BJ (cell line): ENCODE measurements around the gene ZNF134. TPM values are rescaled to one million over a fixed set of nuclear protein-coding genes. Genes with fewer than 3 reads are reported as not detected.

Experiments
- CTCF ChIA-PET: fragments of 350-600 bp; formaldehyde crosslinking; extraction: SDS; loops from one replicate; lab custom pipeline; 2021; ENCODE audit warnings: antibody characterized with exemption, inconsistent platforms; lab: Yijun Ruan, JAX
- POLR2A ChIA-PET: fragments of 300-600 bp; sonication (Branson Sonifier 250); formaldehyde crosslinking; extraction: SDS; loops from one replicate; lab custom pipeline; 2021; ENCODE audit warnings: antibody characterized with exemption; lab: Charles Lee
- DNase-seq: peaks from one replicate; pipeline ENCODE4 v3.0.0-alpha.2; 2011; ENCODE audit warnings: low read depth
- H3K27me3 ChIP-seq: 2 replicates; pipeline ENCODE4 v1.6.0; 2011; ENCODE audit warnings: low read length; ENCODE audit not compliant: control insufficient read depth, insufficient read depth
- H3K36me3 ChIP-seq: 2 replicates; pipeline ENCODE4 v1.5.1; 2011; ENCODE audit warnings: low read length; ENCODE audit not compliant: control insufficient read depth, insufficient read depth
- H3K4me3 ChIP-seq: 2 replicates; pipeline ENCODE4 v1.5.1; 2011; ENCODE audit warnings: low read depth, mild to moderate bottlenecking, control low read depth, low read length
- polyA minus RNA-seq: library from RNA; depleted of rRNA, polyadenylated mRNA; stranded (reverse); fragments of >200 nt; gene quantifications from 2 replicates; pipeline ENCODE4 v1.2.3, GENCODE V29; 2011; rRNA and poly(A)+ RNA removed
- polyA plus RNA-seq: library from polyadenylated mRNA; depleted of rRNA; stranded (reverse); fragments of >200 nt; gene quantifications from 2 replicates; pipeline ENCODE4 v1.2.3, GENCODE V29; 2011; rRNA removed
- TF ChIP-seq, protein P1 (sequence below): IDR thresholded peaks from 2 replicates; pipeline ENCODE4 v1.5.1; 2011; ENCODE audit warnings: low read depth, mild to moderate bottlenecking, control low read depth, inconsistent platforms, low read length, moderate library complexity; ENCODE audit not compliant: insufficient read depth

Gene ZNF134
- polyA plus RNA-seq = 6.5 and 8.1 TPM in 2 replicates
- 9.6 and 10.4 TPM in 2 replicates for polyA minus RNA-seq

- Histone ChIP-seq H3K36me3 (peaks cover 9% of the 10 kb centered on the region), H3K4me3 (peak within 1 kb of the TSS; percentile 90), H3K27me3 (no peaks in the 10 kb centered on the region)
- ChIA-PET POLR2A (interaction anchor here (0.5 kb wide), 1 partner anchor 374 kb away, joined by 3 read pairs; the partner anchor contains the start of gene ZNF805), CTCF (no interaction called here)
- DNase-seq = peak; percentile 46
- TF ChIP-seq, protein P1, sequence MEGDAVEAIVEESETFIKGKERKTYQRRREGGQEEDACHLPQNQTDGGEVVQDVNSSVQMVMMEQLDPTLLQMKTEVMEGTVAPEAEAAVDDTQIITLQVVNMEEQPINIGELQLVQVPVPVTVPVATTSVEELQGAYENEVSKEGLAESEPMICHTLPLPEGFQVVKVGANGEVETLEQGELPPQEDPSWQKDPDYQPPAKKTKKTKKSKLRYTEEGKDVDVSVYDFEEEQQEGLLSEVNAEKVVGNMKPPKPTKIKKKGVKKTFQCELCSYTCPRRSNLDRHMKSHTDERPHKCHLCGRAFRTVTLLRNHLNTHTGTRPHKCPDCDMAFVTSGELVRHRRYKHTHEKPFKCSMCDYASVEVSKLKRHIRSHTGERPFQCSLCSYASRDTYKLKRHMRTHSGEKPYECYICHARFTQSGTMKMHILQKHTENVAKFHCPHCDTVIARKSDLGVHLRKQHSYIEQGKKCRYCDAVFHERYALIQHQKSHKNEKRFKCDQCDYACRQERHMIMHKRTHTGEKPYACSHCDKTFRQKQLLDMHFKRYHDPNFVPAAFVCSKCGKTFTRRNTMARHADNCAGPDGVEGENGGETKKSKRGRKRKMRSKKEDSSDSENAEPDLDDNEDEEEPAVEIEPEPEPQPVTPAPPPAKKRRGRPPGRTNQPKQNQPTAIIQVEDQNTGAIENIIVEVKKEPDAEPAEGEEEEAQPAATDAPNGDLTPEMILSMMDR = peak; percentile 31
Observed at GRCh38 chr19:57613941-57614743, at the start of gene ZNF134. TSS of gene ZNF134 (plus strand) at chr19:57614242. CDS start at chr19:57619469, 5,227 bp downstream.

DNA sequence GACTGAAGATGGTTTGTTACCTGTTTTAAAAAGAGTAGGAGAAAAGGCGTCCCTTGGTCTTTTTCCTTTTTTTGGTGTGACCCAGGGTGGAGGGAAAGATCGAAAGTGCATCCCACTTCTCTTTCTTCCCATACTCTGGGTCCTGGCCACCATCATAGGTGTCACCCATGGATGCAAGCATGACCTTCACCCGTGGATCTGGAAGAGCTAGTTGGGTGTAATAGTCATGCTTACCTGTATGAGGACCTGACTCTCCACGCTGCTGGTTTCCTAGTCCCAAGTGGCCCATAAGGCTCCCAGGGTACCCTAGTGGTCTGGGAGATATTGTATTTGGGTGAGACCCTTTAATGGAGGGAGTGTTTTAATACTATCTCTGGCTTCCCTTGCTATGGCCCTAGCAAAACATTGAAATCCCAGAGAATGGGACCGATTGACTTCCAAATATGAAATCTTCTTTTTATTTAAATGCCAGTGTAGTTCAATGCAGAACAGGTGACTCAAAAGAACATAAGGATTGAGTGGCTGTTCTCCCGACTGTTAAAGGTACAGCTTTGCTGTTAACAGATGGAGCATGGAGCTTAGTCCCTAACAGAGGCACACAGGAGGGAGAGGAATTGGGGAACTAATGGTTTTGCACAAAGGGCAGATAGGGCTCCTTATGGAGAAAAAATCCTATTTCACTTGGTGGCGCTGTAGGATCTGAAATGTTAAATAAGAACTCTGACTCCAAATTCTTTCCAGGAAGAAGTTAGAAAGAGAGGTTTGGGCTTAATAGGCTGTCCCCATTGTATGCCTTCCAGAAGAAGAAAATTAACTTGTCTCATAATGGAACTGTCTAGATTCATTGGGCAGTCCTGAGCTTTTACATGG, 47.4 kb upstream of the ZNF134 start:
- DNase-seq = no peak
- TF ChIP-seq, protein P1 = no peak
- CTCF ChIA-PET = interaction anchor here (0.6 kb wide), 1 partner anchor 678 kb away, joined by 3 read pairs; no protein-coding TSS in a partner anchor

DNA sequence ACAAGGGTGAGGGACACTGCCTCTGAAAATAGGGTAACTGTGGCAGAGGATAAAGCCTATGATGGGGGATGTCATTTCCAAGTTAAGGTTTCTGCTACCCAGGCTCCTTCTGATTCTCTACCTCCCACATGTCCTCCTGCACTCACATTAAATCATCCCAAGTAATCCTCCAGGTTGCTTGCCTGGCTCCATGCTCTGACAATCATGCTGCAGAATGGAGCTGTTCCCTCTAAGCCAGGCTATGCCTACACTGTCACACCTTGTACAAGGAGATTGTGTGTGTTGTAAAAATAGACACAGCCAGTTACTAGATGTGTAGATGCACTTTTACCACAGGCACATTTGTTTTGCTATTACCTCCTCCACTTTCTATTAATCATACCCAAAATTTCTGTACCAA, 43.3 kb upstream of the ZNF134 start:
- POLR2A ChIA-PET = no interaction called here
- Histone ChIP-seq H3K36me3 (peaks cover 27% of the 10 kb centered on the region), H3K27me3 (no peaks in the 10 kb centered on the region)

More for the DNA sequence above, 47.4 kb upstream of the ZNF134 start:
- Histone ChIP-seq H3K36me3 (peaks cover 3% of the 10 kb centered on the region; the same call in 1 of the 2 replicates), H3K27me3 (no peaks in the 10 kb centered on the region), H3K4me3 (no peak overlapping the region)
- POLR2A ChIA-PET = no interaction called here

DNA sequence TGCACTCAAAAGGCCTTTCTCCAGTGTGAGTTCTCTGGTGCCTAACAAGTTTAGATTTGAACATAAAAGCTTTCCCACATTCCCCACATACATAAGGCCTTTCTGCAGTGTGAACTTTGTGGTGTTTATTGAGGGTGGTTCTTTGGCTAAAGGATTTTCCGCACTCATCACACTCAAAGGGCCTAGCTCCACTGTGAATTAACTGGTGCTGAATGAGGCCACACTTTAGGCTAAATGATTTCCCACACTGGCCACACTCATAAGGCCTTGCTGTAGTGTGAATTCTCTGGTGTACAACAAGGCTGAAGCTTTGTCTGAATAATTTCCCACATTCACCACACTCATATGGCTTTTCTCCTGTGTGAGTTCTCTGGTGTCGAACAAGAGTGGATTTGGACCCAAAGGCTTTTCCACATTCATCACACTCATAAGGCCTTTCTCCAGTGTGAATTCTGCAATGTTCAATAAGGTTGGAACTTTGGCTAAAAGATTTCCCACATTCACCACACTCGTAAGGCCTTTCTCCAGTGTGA, 41.6 kb upstream of the ZNF134 start:
- TF ChIP-seq, protein P1 = no peak
- Histone ChIP-seq H3K27me3 (no peaks in the 10 kb centered on the region), H3K4me3 (no peak overlapping the region), H3K36me3 (peaks cover 33% of the 10 kb centered on the region)
- DNase-seq = no peak
- ChIA-PET POLR2A (no interaction called here), CTCF (interaction anchor here (1.1 kb wide), 1 partner anchor 13 kb away, joined by 3 read pairs; no protein-coding TSS in a partner anchor)

More for the DNA sequence above, 43.3 kb upstream of the ZNF134 start:
- TF ChIP-seq, protein P1 = no peak
- H3K4me3 ChIP-seq = no peak overlapping the region
- CTCF ChIA-PET = interaction anchor here (1.6 kb wide), 1 partner anchor 8 kb away, joined by 3 read pairs; the partner anchor contains the start of gene ZNF416
- DNase-seq = no peak
